ENCODE results near the gene CDS1.

CDS1 gene

DNA sequence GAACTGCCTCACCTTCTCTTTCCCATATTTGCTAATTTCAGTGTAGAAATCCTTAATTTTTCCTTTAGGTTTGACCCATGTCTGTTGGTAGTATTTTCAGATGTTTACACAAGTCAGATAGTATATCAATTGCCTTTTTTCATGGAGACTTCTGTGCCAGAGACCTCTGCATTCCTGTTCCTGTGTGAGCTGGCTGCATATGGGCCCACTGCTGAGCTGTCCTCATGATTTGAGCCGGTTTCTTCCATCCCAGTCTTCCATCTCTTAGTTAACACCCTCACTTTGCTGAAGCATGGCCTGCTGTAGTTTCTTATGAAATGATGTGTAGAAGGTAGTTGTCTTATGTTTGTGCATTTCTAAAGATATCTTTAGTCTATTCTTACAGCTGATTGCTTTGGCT, 40.0 kb downstream of the CDS1 start:
- H3K14ac ChIP-seq (ENCODE audit: low read length in 2 of 2) = no peak overlapping the region
- no peaks in the 10 kb centered on the region for H3K27me3 ChIP-seq (ENCODE audit: control insufficient read depth in 1 of 2, insufficient read depth in 1 of 2, low read length in 2 of 2)
- no peaks in the 10 kb centered on the region for H3K36me3 ChIP-seq (ENCODE audit: control insufficient read depth in 1 of 2, insufficient read depth in 2 of 2, low read depth in 1 of 2, low read length in 2 of 2)
- no peak overlapping the region for H3K23ac ChIP-seq (ENCODE audit: low read length in 2 of 2)
- no peak overlapping the region for H3K18ac ChIP-seq (ENCODE audit: low read depth in 1 of 2, low read length in 2 of 2)
- no peak overlapping the region for H2AK5ac ChIP-seq (ENCODE audit: low read length, severe bottlenecking)
- no peak overlapping the region for H2AFZ ChIP-seq (ENCODE audit: low read depth, low read length)
- no peak overlapping the region for H3K27ac ChIP-seq (ENCODE audit: low read length, poor library complexity, severe bottlenecking)
- peak; percentile 11 for DNase-seq
- H2BK15ac ChIP-seq (ENCODE audit: low read depth, poor library complexity, severe bottlenecking) = no peak overlapping the region
- no peak overlapping the region for H2BK5ac ChIP-seq (ENCODE audit: low read depth, low read length, poor library complexity, severe bottlenecking)
- H3K4ac ChIP-seq (ENCODE audit: low read depth in 1 of 2, low read length in 2 of 2) = no peak overlapping the region
- no peak overlapping the region for H3K4me3 ChIP-seq (ENCODE audit: insufficient read depth in 1 of 2, low read depth in 1 of 2, low read length in 2 of 2)
- WGBS = no CpG with 5 or more reads among the region's 1 CpG
- no peaks in the 10 kb centered on the region for H3K9me3 ChIP-seq (ENCODE audit: control insufficient read depth, low read length)
- H3K9ac ChIP-seq (ENCODE audit: low read length) = no peak overlapping the region
- no peak overlapping the region for H4K8ac ChIP-seq (ENCODE audit: low read length)
- no peaks in the 10 kb centered on the region for H3K4me1 ChIP-seq (ENCODE audit: control insufficient read depth, insufficient read depth, low read depth, low read length)
- no peak overlapping the region for H4K91ac ChIP-seq (ENCODE audit: low read length)
- no peak overlapping the region for H2BK12ac ChIP-seq (ENCODE audit: low read length in 2 of 2)
- no peak overlapping the region for H3K4me2 ChIP-seq (ENCODE audit: low read length, poor library complexity, severe bottlenecking)
- no peaks in the 10 kb centered on the region for H3K79me1 ChIP-seq (replicated peaks; ENCODE audit: low read length, poor library complexity, severe bottlenecking)
- no peak overlapping the region for H2BK120ac ChIP-seq (ENCODE audit: low read depth, low read length)

DNA sequence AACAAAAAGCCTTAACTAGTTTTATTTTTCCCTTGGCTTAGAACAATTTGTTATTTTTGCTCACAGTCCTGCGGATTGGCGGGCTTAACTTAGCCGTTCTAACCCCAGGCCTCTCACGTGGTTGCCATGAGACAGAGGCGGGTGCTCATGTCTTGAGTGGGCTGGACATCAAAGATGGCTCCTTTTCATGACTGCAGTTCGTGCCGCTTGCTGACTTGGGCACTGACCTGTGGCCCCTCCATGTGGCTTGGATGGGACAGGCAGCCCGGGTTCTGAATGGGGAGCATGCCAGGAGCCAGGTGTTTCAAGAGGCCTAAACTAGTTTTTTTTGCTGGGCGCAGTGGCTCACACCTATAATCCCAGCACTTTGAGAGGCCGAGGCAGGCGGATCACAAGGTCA, 40.7 kb downstream of the CDS1 start:
- Histone ChIP-seq H2BK15ac (ENCODE audit: low read depth, poor library complexity, severe bottlenecking) (no peak overlapping the region), H3K14ac (ENCODE audit: low read length in 2 of 2) (no peak overlapping the region), H3K79me1 (replicated peaks; ENCODE audit: low read length, poor library complexity, severe bottlenecking) (no peaks in the 10 kb centered on the region), H3K4ac (ENCODE audit: low read depth in 1 of 2, low read length in 2 of 2) (no peak overlapping the region), H2BK5ac (ENCODE audit: low read depth, low read length, poor library complexity, severe bottlenecking) (no peak overlapping the region), H3K36me3 (ENCODE audit: control insufficient read depth in 1 of 2, insufficient read depth in 2 of 2, low read depth in 1 of 2, low read length in 2 of 2) (no peaks in the 10 kb centered on the region), H3K27ac (ENCODE audit: low read length, poor library complexity, severe bottlenecking) (no peak overlapping the region), H4K91ac (ENCODE audit: low read length) (no peak overlapping the region), H2BK120ac (ENCODE audit: low read depth, low read length) (no peak overlapping the region), H4K8ac (ENCODE audit: low read length) (no peak overlapping the region), H3K18ac (ENCODE audit: low read depth in 1 of 2, low read length in 2 of 2) (no peak overlapping the region), H3K4me3 (ENCODE audit: insufficient read depth in 1 of 2, low read depth in 1 of 2, low read length in 2 of 2) (no peak overlapping the region), H3K4me2 (ENCODE audit: low read length, poor library complexity, severe bottlenecking) (no peak overlapping the region), H2BK12ac (ENCODE audit: low read length in 2 of 2) (no peak overlapping the region), H3K9ac (ENCODE audit: low read length) (no peak overlapping the region), H2AFZ (ENCODE audit: low read depth, low read length) (no peak overlapping the region), H3K27me3 (ENCODE audit: control insufficient read depth in 1 of 2, insufficient read depth in 1 of 2, low read length in 2 of 2) (no peaks in the 10 kb centered on the region), H2AK5ac (ENCODE audit: low read length, severe bottlenecking) (no peak overlapping the region), H3K23ac (ENCODE audit: low read length in 2 of 2) (no peak overlapping the region), H3K4me1 (ENCODE audit: control insufficient read depth, insufficient read depth, low read depth, low read length) (no peaks in the 10 kb centered on the region), H3K9me3 (ENCODE audit: control insufficient read depth, low read length) (no peaks in the 10 kb centered on the region)
- DNase-seq = no peak
- WGBS = 97% methylated on average over 11 of the region's 11 CpGs

DNA sequence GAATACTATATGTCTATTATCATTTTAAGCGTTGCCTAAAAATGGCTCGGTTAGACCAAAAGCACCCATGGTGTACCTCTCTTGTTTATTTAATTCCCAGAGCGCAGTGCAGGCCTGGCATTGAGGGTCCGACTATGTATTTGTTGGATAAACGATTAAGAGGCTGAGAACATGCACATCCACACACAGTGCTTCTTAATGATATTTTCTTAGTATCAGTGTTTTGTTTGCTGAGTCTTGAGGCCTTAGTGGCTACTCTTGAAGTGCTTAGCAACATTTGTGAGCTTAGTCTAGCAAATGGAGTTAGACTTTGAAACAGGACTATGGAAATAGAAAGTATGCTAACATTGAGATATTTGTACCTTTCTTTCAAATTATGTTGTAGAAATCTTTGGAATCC, 43.7 kb downstream of the CDS1 start:
- H3K14ac ChIP-seq (ENCODE audit: low read length in 2 of 2) = no peak overlapping the region
- H2BK5ac ChIP-seq (ENCODE audit: low read depth, low read length, poor library complexity, severe bottlenecking) = no peak overlapping the region
- no peaks in the 10 kb centered on the region for H3K4me1 ChIP-seq (ENCODE audit: control insufficient read depth, insufficient read depth, low read depth, low read length)
- H3K79me1 ChIP-seq (replicated peaks; ENCODE audit: low read length, poor library complexity, severe bottlenecking) = no peaks in the 10 kb centered on the region
- no peak overlapping the region for H4K8ac ChIP-seq (ENCODE audit: low read length)
- 100% methylated on average over 4 of the region's 5 CpGs for WGBS
- no peak overlapping the region for H2AK5ac ChIP-seq (ENCODE audit: low read length, severe bottlenecking)
- H3K27me3 ChIP-seq (ENCODE audit: control insufficient read depth in 1 of 2, insufficient read depth in 1 of 2, low read length in 2 of 2) = no peaks in the 10 kb centered on the region
- no peak overlapping the region for H3K4ac ChIP-seq (ENCODE audit: low read depth in 1 of 2, low read length in 2 of 2)
- H3K36me3 ChIP-seq (ENCODE audit: control insufficient read depth in 1 of 2, insufficient read depth in 2 of 2, low read depth in 1 of 2, low read length in 2 of 2) = no peaks in the 10 kb centered on the region
- no peak overlapping the region for H2BK15ac ChIP-seq (ENCODE audit: low read depth, poor library complexity, severe bottlenecking)
- H3K23ac ChIP-seq (ENCODE audit: low read length in 2 of 2) = no peak overlapping the region
- no peak overlapping the region for H3K27ac ChIP-seq (ENCODE audit: low read length, poor library complexity, severe bottlenecking)
- H3K18ac ChIP-seq (ENCODE audit: low read depth in 1 of 2, low read length in 2 of 2) = no peak overlapping the region
- no peak overlapping the region for H3K4me3 ChIP-seq (ENCODE audit: insufficient read depth in 1 of 2, low read depth in 1 of 2, low read length in 2 of 2)
- no peak overlapping the region for H4K91ac ChIP-seq (ENCODE audit: low read length)
- no peak overlapping the region for H3K9ac ChIP-seq (ENCODE audit: low read length)
- H2AFZ ChIP-seq (ENCODE audit: low read depth, low read length) = no peak overlapping the region
- no peak overlapping the region for H2BK12ac ChIP-seq (ENCODE audit: low read length in 2 of 2)
- H3K9me3 ChIP-seq (ENCODE audit: control insufficient read depth, low read length) = no peaks in the 10 kb centered on the region
- H3K4me2 ChIP-seq (ENCODE audit: low read length, poor library complexity, severe bottlenecking) = no peak overlapping the region
- DNase-seq = no peak
- no peak overlapping the region for H2BK120ac ChIP-seq (ENCODE audit: low read depth, low read length)

DNA sequence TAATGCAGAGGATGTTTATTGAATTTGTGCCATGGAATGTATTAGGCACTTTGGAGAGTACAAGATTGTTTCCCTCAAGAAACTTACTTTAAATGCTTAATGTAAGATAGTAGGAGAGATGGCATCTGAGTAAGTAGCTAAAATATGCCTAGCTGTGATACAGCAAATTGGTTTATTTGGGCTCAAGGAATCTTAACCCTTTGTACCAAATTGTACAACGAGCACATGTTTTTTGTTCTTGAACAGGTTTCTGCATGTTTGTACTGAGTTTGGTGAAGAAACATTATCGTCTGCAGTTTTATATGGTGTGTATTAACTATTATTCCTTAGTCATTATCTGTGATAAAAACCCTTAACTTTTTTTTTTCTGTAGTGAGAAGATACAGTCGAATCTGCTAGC, 48.6 kb downstream of the CDS1 start:
- Histone ChIP-seq H3K4me1 (ENCODE audit: control insufficient read depth, insufficient read depth, low read depth, low read length) (no peaks in the 10 kb centered on the region), H4K8ac (ENCODE audit: low read length) (no peak overlapping the region), H2BK120ac (ENCODE audit: low read depth, low read length) (no peak overlapping the region), H3K9me3 (ENCODE audit: control insufficient read depth, low read length) (no peaks in the 10 kb centered on the region), H3K27me3 (ENCODE audit: control insufficient read depth in 1 of 2, insufficient read depth in 1 of 2, low read length in 2 of 2) (no peaks in the 10 kb centered on the region), H3K4me2 (ENCODE audit: low read length, poor library complexity, severe bottlenecking) (no peak overlapping the region), H3K79me1 (replicated peaks; ENCODE audit: low read length, poor library complexity, severe bottlenecking) (no peaks in the 10 kb centered on the region), H3K23ac (ENCODE audit: low read length in 2 of 2) (no peak overlapping the region), H3K4ac (ENCODE audit: low read depth in 1 of 2, low read length in 2 of 2) (no peak overlapping the region), H4K91ac (ENCODE audit: low read length) (no peak overlapping the region), H3K14ac (ENCODE audit: low read length in 2 of 2) (no peak overlapping the region), H2AFZ (ENCODE audit: low read depth, low read length) (no peak overlapping the region), H3K9ac (ENCODE audit: low read length) (peak overlapping the region; percentile 34), H3K27ac (ENCODE audit: low read length, poor library complexity, severe bottlenecking) (no peak overlapping the region), H3K36me3 (ENCODE audit: control insufficient read depth in 1 of 2, insufficient read depth in 2 of 2, low read depth in 1 of 2, low read length in 2 of 2) (no peaks in the 10 kb centered on the region), H2BK12ac (ENCODE audit: low read length in 2 of 2) (no peak overlapping the region), H2BK5ac (ENCODE audit: low read depth, low read length, poor library complexity, severe bottlenecking) (no peak overlapping the region), H2AK5ac (ENCODE audit: low read length, severe bottlenecking) (no peak overlapping the region), H3K4me3 (ENCODE audit: insufficient read depth in 1 of 2, low read depth in 1 of 2, low read length in 2 of 2) (no peak overlapping the region), H3K18ac (ENCODE audit: low read depth in 1 of 2, low read length in 2 of 2) (no peak overlapping the region), H2BK15ac (ENCODE audit: low read depth, poor library complexity, severe bottlenecking) (no peak overlapping the region)
- no peak for DNase-seq
- WGBS = 81% methylated on average over 2 of the region's 3 CpGs
